M059J (cell line): ENCODE data around the gene METAP1. TPM values are rescaled to one million over a fixed set of nuclear protein-coding genes. Genes with fewer than 3 reads are reported as not detected.
"Not testable (repeated sequence)": the region's sequence is repeated elsewhere in the genome, so short reads cannot be mapped to it uniquely, and the experiment has no call there.

ENCODE experiments used
- DNase-seq: peaks from one replicate; pipeline ENCODE4 v3.0.0-alpha.2; 2012; ENCODE audit warnings: low read depth
- total RNA-seq: library from RNA; depleted of rRNA; stranded (reverse); fragments of >200 nt; shearing (Covaris generic); gene quantifications from 2 replicates; pipeline ENCODE4 v1.2.3, GENCODE V29; 2014; rRNA removed

The METAP1 gene
- 43.8 and 55.8 TPM in 2 replicates for total RNA-seq

GRCh38 chr4:98995183-98996055 lies at the start of gene METAP1:
TSS of gene METAP1 (plus strand) at chr4:98995721. CDS start at chr4:98995754, 33 bp downstream.
- DNase-seq = peak; percentile 93

GRCh38 chr4:98946359-98946758 lies 49.2 kb upstream of the METAP1 start:
- no peak for DNase-seq

GRCh38 chr4:98950925-98951324 lies 44.6 kb upstream of the METAP1 start:
- DNase-seq = peak; percentile 34

GRCh38 chr4:98951710-98952109 lies 43.8 kb upstream of the METAP1 start:
- no peak for DNase-seq

GRCh38 chr4:98955229-98955628 lies 40.3 kb upstream of the METAP1 start:
- DNase-seq = no peak

GRCh38 chr4:98958065-98958464 lies 37.5 kb upstream of the METAP1 start:
- no peak for DNase-seq

GRCh38 chr4:98959411-98959810 lies 36.1 kb upstream of the METAP1 start:
- DNase-seq = no peak

- DNase-seq = no peak
These were observed 33.8 kb upstream of the METAP1 start for GRCh38 chr4:98961770-98962169.

GRCh38 chr4:98963538-98964433 lies 31.7 kb upstream of the METAP1 start:
- DNase-seq = peak; percentile 8

- no peak for DNase-seq
These were observed 28.6 kb upstream of the METAP1 start for GRCh38 chr4:98966926-98967325.

- no peak for DNase-seq
These were observed 27.7 kb upstream of the METAP1 start for GRCh38 chr4:98967786-98968329.

GRCh38 chr4:98969878-98970785 lies 25.4 kb upstream of the METAP1 start:
- DNase-seq = no peak

- DNase-seq = no peak
These were observed 18.8 kb upstream of the METAP1 start for GRCh38 chr4:98976716-98977115.

- no peak for DNase-seq
These were observed 18.0 kb upstream of the METAP1 start for GRCh38 chr4:98977557-98977956.

- no peak for DNase-seq
These were observed 7.8 kb upstream of the METAP1 start for GRCh38 chr4:98987720-98988119.

GRCh38 chr4:98992835-98993234 lies 2.7 kb upstream of the METAP1 start:
- not testable (repeated sequence) for DNase-seq

- DNase-seq = no peak
These were observed 2.0 kb upstream of the METAP1 start for GRCh38 chr4:98993419-98994071.

- peak; percentile 4 for DNase-seq
These were observed 893 bp upstream of the METAP1 start for GRCh38 chr4:98994474-98995182.

- peak; percentile 33 for DNase-seq
These were observed 689 bp downstream of the METAP1 start for GRCh38 chr4:98996056-98996764.

GRCh38 chr4:98996765-98997068 lies 1.2 kb downstream of the METAP1 start:
- no peak for DNase-seq
